Measurements from ENCODE around the gene SLC12A8.

SLC12A8 gene

GRCh38 chr3:125219261-125219701 is 6.7 kb upstream of the SLC12A8 start:
- DNase-seq (ENCODE audit: low read depth, low spot score), result no peak

GRCh38 chr3:125214738-125215137 is 2.2 kb upstream of the SLC12A8 start:
- DNase-seq (ENCODE audit: low read depth, low spot score), result no peak

- DNase-seq (ENCODE audit: low read depth, low spot score), result no peak
Observed at GRCh38 chr3:125213946-125214542, 1.5 kb upstream of the SLC12A8 start.

- no peak for DNase-seq (ENCODE audit: low read depth, low spot score)
Observed at GRCh38 chr3:125213364-125213755, 812 bp upstream of the SLC12A8 start.

- DNase-seq (ENCODE audit: low read depth, low spot score), result no peak
Observed at GRCh38 chr3:125212091-125212508, 448 bp downstream of the SLC12A8 start.

- DNase-seq (ENCODE audit: low read depth, low spot score), result no peak
Observed at GRCh38 chr3:125211523-125212090, 941 bp downstream of the SLC12A8 start.

GRCh38 chr3:125207949-125208568 is 4.5 kb downstream of the SLC12A8 start:
- DNase-seq (ENCODE audit: low read depth, low spot score), result no peak

GRCh38 chr3:125207507-125207906 is 5.0 kb downstream of the SLC12A8 start:
- no peak for DNase-seq (ENCODE audit: low read depth, low spot score)

- no peak for DNase-seq (ENCODE audit: low read depth, low spot score)
Observed at GRCh38 chr3:125206934-125207333, 5.6 kb downstream of the SLC12A8 start.

GRCh38 chr3:125203731-125204130 is 8.8 kb downstream of the SLC12A8 start:
- no peak for DNase-seq (ENCODE audit: low read depth, low spot score)

GRCh38 chr3:125202197-125202596 is 10.4 kb downstream of the SLC12A8 start:
- DNase-seq (ENCODE audit: low read depth, low spot score), result no peak

- DNase-seq (ENCODE audit: low read depth, low spot score), result no peak
Observed at GRCh38 chr3:125200731-125201139, 11.8 kb downstream of the SLC12A8 start.

GRCh38 chr3:125194849-125195601 is 17.5 kb downstream of the SLC12A8 start:
- no peak for DNase-seq (ENCODE audit: low read depth, low spot score)

GRCh38 chr3:125194061-125194848 is 18.3 kb downstream of the SLC12A8 start:
- no peak for DNase-seq (ENCODE audit: low read depth, low spot score)

GRCh38 chr3:125192190-125193035 is 20.1 kb downstream of the SLC12A8 start:
- DNase-seq (ENCODE audit: low read depth, low spot score), result no peak

GRCh38 chr3:125191730-125192129 is 20.8 kb downstream of the SLC12A8 start:
- no peak for DNase-seq (ENCODE audit: low read depth, low spot score)

GRCh38 chr3:125191256-125191655 is 21.3 kb downstream of the SLC12A8 start:
- no peak for DNase-seq (ENCODE audit: low read depth, low spot score)

GRCh38 chr3:125190786-125191185 is 21.8 kb downstream of the SLC12A8 start:
- no peak for DNase-seq (ENCODE audit: low read depth, low spot score)

GRCh38 chr3:125189378-125190165 is 23.0 kb downstream of the SLC12A8 start:
- no peak for DNase-seq (ENCODE audit: low read depth, low spot score)

GRCh38 chr3:125188955-125189354 is 23.6 kb downstream of the SLC12A8 start:
- no peak for DNase-seq (ENCODE audit: low read depth, low spot score)

All from activated naive CD8-positive, alpha-beta T cell treated with anti-CD3 and anti-CD28 coated beads, Interleukin-2, amount 50 U/mL, for 16 hours (primary cell).